K562 (cell line): Measurements from ENCODE around the gene BCO1. TPM values are rescaled to one million over a fixed set of nuclear protein-coding genes. Genes with fewer than 3 reads are reported as not detected.

Source experiments
- ATAC-seq: fragments of 200-7000 bp; cut with Tn5 transposase; 3 replicates; pipeline ENCODE4 v1.9.1; 2020; ENCODE audit warnings: moderate library complexity
- BruUV-seq: library from RNA; stranded (reverse); fragments of 400-500 nt; replicated peaks from 2 replicates; lab custom pipeline; 2021; lab: Mats Ljungman, UMichigan
- CTCF ChIA-PET: fragments of 300-600 bp; formaldehyde crosslinking; extraction: SDS; loops from one replicate; lab custom pipeline; 2021; ENCODE audit warnings: low intra/inter-chr PET ratio; lab: Yijun Ruan, JAX
- POLR2A ChIA-PET: fragments of 300-600, 350-650 bp; sonication (Branson Sonifier 250); formaldehyde crosslinking; extraction: SDS; loops from one replicate; lab custom pipeline; 2021; ENCODE audit warnings: antibody characterized with exemption, inconsistent platforms; lab: Yijun Ruan, JAX
- DNase-seq, 4 experiments: peaks; one replicate each; pipeline versions ENCODE4 v3.0.0 to v3.0.0-alpha.2; 2011 to 2018; ENCODE audit warnings: low spot score in 3 of 4, mixed read lengths in 3 of 4; ENCODE audit errors: extremely low read depth in 1 of 4
- FAIRE-seq: peaks from 2 replicates; lab custom pipeline; 2011; peaks lifted over from hg19 to GRCh38; lab: Jason Lieb, UNC
- H2AFZ ChIP-seq: 2 replicates; pipeline ENCODE4 v1.6.0; 2011; ENCODE audit warnings: low read depth, low read length, control low read depth, inconsistent platforms
- H3K27ac ChIP-seq: fragments of 200-600 bp; 3 replicates; pipeline ENCODE4 v1.8.0; 2011; ENCODE audit warnings: low read depth, mild to moderate bottlenecking, control low read depth, inconsistent platforms, low read length, moderate library complexity, mixed read lengths; ENCODE audit errors: extremely low read depth
- H3K27me3 ChIP-seq, 2 experiments: fragments of 300-600 bp in 1 of 2; 2 replicates in 1 of 2; 3 replicates in 1 of 2; pipeline versions ENCODE4 v1.6.0 to v1.8.0; 2011; ENCODE audit warnings: inconsistent platforms in 2 of 2, low read length in 2 of 2, mild to moderate bottlenecking in 1 of 2, mixed read lengths in 1 of 2, moderate library complexity in 1 of 2; ENCODE audit not compliant: control insufficient read depth in 2 of 2, insufficient read depth in 2 of 2
- H3K36me3 ChIP-seq: fragments of 300-600 bp; 3 replicates; pipeline ENCODE4 v1.8.0; 2011; ENCODE audit warnings: mild to moderate bottlenecking, low read length, inconsistent platforms; ENCODE audit not compliant: control insufficient read depth, insufficient read depth
- H3K4me1 ChIP-seq, 2 experiments: fragments of 200-600 bp in 1 of 2; replicated peaks in 1 of 2; 2 replicates in 1 of 2; 3 replicates in 1 of 2; pipeline versions ENCODE4 v1.5.1 to v1.8.0; 2011; ENCODE audit warnings: inconsistent platforms in 2 of 2, low read length in 2 of 2, mild to moderate bottlenecking in 1 of 2, mixed read lengths in 1 of 2, moderate library complexity in 1 of 2; ENCODE audit not compliant: control insufficient read depth in 2 of 2, insufficient read depth in 2 of 2
- H3K4me2 ChIP-seq: 2 replicates; pipeline ENCODE4 v1.6.1; 2011; ENCODE audit warnings: low read length, control low read depth, inconsistent platforms, mixed read lengths; ENCODE audit not compliant: insufficient read depth
- H3K4me3 ChIP-seq: fragments of 200-600 bp; sonication (generic), shearing (Covaris generic); 2 replicates; pipeline ENCODE4 v1.5.1; 2016; ENCODE audit warnings: control low read depth, inconsistent platforms
- H3K79me2 ChIP-seq: fragments of 200-600 bp; 3 replicates; pipeline ENCODE4 v1.8.0; 2011; ENCODE audit warnings: low read length, inconsistent platforms; ENCODE audit not compliant: control insufficient read depth, insufficient read depth
- H3K9ac ChIP-seq, 2 experiments: 2 replicates each; pipeline versions ENCODE4 v1.6.0 to v1.6.1; 2011; ENCODE audit warnings: low read depth in 2 of 2, low read length in 2 of 2, control low read depth in 1 of 2, inconsistent platforms in 1 of 2, mild to moderate bottlenecking in 1 of 2, mixed read lengths in 1 of 2; ENCODE audit not compliant: insufficient read depth in 1 of 2
- H3K9me1 ChIP-seq: one replicate; pipeline ENCODE4 v1.6.0; 2011; ENCODE audit warnings: inconsistent platforms, mild to moderate bottlenecking, low read length, moderate library complexity; ENCODE audit not compliant: control insufficient read depth, insufficient read depth
- H3K9me3 ChIP-seq: replicated peaks from 2 replicates; pipeline ENCODE4 v1.5.1; 2011; ENCODE audit warnings: low read depth, low read length, inconsistent platforms; ENCODE audit not compliant: control insufficient read depth, insufficient read depth
- H4K20me1 ChIP-seq: replicated peaks from 2 replicates; pipeline ENCODE4 v1.6.1; 2011; ENCODE audit warnings: low read length, inconsistent platforms, mixed read lengths; ENCODE audit not compliant: control insufficient read depth, insufficient read depth
- HOXB6 ChIP-seq: fragments of 250-450 bp; sonication (Bioruptor Pico); IDR thresholded peaks from 2 replicates; pipeline ENCODE4 v1.5.1; 2022; ENCODE audit warnings: mild to moderate bottlenecking, borderline replicate concordance
- TCF7L2 ChIP-seq: fragments of 150-350 bp; IDR thresholded peaks from 2 replicates; pipeline ENCODE4 v1.6.1; 2016; ENCODE audit warnings: low read depth, mild to moderate bottlenecking, low read length, moderate library complexity
- THRA ChIP-seq: fragments of 450-650 bp; IDR thresholded peaks from 2 replicates; pipeline ENCODE4 v1.6.1; 2017; ENCODE audit warnings: mild to moderate bottlenecking, moderate library complexity
- ZBTB49 ChIP-seq: sonication (generic); formaldehyde crosslinking; IDR thresholded peaks from 2 replicates; pipeline ENCODE4 v1.8.0; 2022; ENCODE audit warnings: missing genetic modification reagents, mild to moderate bottlenecking, borderline replicate concordance
- ZBTB9 ChIP-seq: fragments of 450-650 bp; formaldehyde crosslinking; IDR thresholded peaks from 2 replicates; pipeline ENCODE4 v1.4.0; 2020; ENCODE audit warnings: mild to moderate bottlenecking, moderate library complexity
- ZNF133 ChIP-seq: fragments of 250-450 bp; sonication (Bioruptor Pico); IDR thresholded peaks from 2 replicates; pipeline ENCODE4 v1.4.0; 2020; ENCODE audit warnings: mild to moderate bottlenecking
- WGBS: fragments of 100-300 bp; shearing (Covaris generic); methylation state at CpG from one replicate; pipeline ENCODE4 v1.1.6; 2016; ENCODE audit warnings: low coverage, mixed read lengths; ENCODE audit not compliant: insufficient coverage; ENCODE audit errors: missing lambda C conversion rate; 5-methylcytosine and 5-hydroxymethylcytosine counted together
- in situ Hi-C: fragments of 300-500 bp; cut with MboI; formaldehyde crosslinking; loops from 4 replicates; pipeline ENCODE4 v1.15.0; 2018; ENCODE audit warnings: inconsistent platforms, mixed read lengths
- intact Hi-C: fragments of 100-400 bp; cut with micrococcal nuclease; formaldehyde crosslinking; loops from 2 replicates; pipeline ENCODE4 v1.14.2; 2022
- polyA plus RNA-seq, 8 experiments: library from polyadenylated mRNA; depleted of rRNA in 4 of 8; stranded (reverse) in 5 of 8; unstranded in 3 of 8; fragments of >200 nt; fragmentation: Nextera tagmentation in 2 of 8; fragmentation: Illumina TruSeq in 1 of 8; extraction: Ambion mirVana in 2 of 8; extraction: Trizol in 1 of 8; gene quantifications; 2 replicates each; pipeline versions ENCODE4 v1.2.1 to v1.2.3, GENCODE V29; 2011 to 2014; ENCODE audit warnings: inconsistent platforms in 1 of 8, missing spikeins in 1 of 8
- total RNA-seq, 7 experiments: library from RNA; depleted of rRNA in 6 of 7; stranded (reverse); fragments of >200 nt in 6 of 7; fragmentation: Illumina TruSeq in 2 of 7; extraction: Trizol in 2 of 7; gene quantifications; 2 replicates each; pipeline versions ENCODE4 v1.2.1 to v1.2.3, GENCODE V29; 2011 to 2021; ENCODE audit warnings: low replicate concordance in 1 of 7

The BCO1 gene
- total and polyA plus RNA-seq, 9 of the 15 experiments (the other 6 are each of a cell fraction or from before 2014, with no cell fraction given) = not detected

GRCh38 chr16:81314603-81315270, 76.2 kb downstream of the BCO1 start, which contains the start of gene GAN:
Gene GAN, plus strand, starts transcription at chr16:81314962. Its CDS starts 152 bp downstream, at chr16:81315114.
- ChIA-PET CTCF (no interaction called here), POLR2A (interaction anchor here (0.6 to 1.7 kb wide), 9 partner anchors 10 to 541 kb away, joined by 3 to 11 read pairs (median 4); no protein-coding TSS in a partner anchor)
- peaks cover 17 to 28% of the 10 kb centered on the region in 2 experiments for H3K4me1 ChIP-seq
- peaks cover 57% of the 10 kb centered on the region for H3K79me2 ChIP-seq
- intact Hi-C loops (no loop called here), in situ Hi-C loops (no loop called here)
- no peaks in the 10 kb centered on the region for H3K9me3 ChIP-seq
- H2AFZ ChIP-seq = peak within 1 kb of the TSS; percentile 96
- peak within 1 kb of the TSS; percentile 87 for H3K27ac ChIP-seq
- peak within 1 kb of the TSS; percentile 82 to 97 for H3K9ac ChIP-seq
- FAIRE-seq = peak; percentile 92
- H3K4me2 ChIP-seq = peak within 1 kb of the TSS; percentile 97
- no TSS peak for BruUV-seq
- no peaks in the 10 kb centered on the region for H3K9me1 ChIP-seq
- DNase-seq = peak; percentile 98 to 99 (median 99)
- peaks cover 13% of the 10 kb centered on the region for H4K20me1 ChIP-seq
- under 1% methylated on average over 61 of the region's 75 CpGs for WGBS
- peak; percentile 97 for ATAC-seq
- H3K4me3 ChIP-seq = peak within 1 kb of the TSS; percentile 80
- H3K36me3 ChIP-seq = peaks cover 4% of the 10 kb centered on the region; the same call in 1 of the 3 replicates
- H3K27me3 ChIP-seq = no peaks in the 10 kb centered on the region
- TF ChIP-seq HOXB6 (no peak), TCF7L2 (no peak), ZNF133 (CRISPR knock-in tag) (no peak; the same call in 1 of the 2 replicates), THRA (no peak), ZBTB49 (CRISPR knock-in tag) (no peak), ZBTB9 (CRISPR knock-in tag) (no peak)
